GM12878 (cell line): ENCODE results near the gene PNPO. TPM values are rescaled to one million over a fixed set of nuclear protein-coding genes. Genes with fewer than 3 reads are reported as not detected.

Source experiments
- ATAC-seq: fragments of 200-7000 bp; cut with Tn5 transposase; 3 replicates; pipeline ENCODE4 v1.9.1; 2020; ENCODE audit warnings: mild to moderate bottlenecking, moderate library complexity
- BruUV-seq: library from RNA; stranded (reverse); fragments of 400-500 nt; replicated peaks from 2 replicates; lab custom pipeline; 2021; lab: Mats Ljungman, UMichigan
- CTCF ChIA-PET: fragments of 300-600 bp; sonication (Branson Sonifier 250); formaldehyde crosslinking; extraction: SDS; loops from one replicate; lab custom pipeline; 2021; ENCODE audit warnings: inconsistent platforms; lab: Yijun Ruan, JAX
- POLR2A ChIA-PET: fragments of 350-600 bp; formaldehyde crosslinking; extraction: SDS; loops from one replicate; lab custom pipeline; 2021; ENCODE audit warnings: inconsistent platforms; lab: Charles Lee
- RAD21 ChIA-PET: fragments of 300-600 bp; sonication (Branson Sonifier 250); formaldehyde crosslinking; loops from one replicate; lab custom pipeline; 2023; ENCODE audit warnings: antibody characterized with exemption; ENCODE audit not compliant: unreplicated experiment; lab: Charles Lee
- SMC1A ChIA-PET: fragments of 300-600 bp; sonication (Branson Sonifier 250); formaldehyde crosslinking; loops from one replicate; lab custom pipeline; 2023; ENCODE audit not compliant: unreplicated experiment, uncharacterized antibody; lab: Charles Lee
- DNase-seq: peaks from one replicate; pipeline ENCODE4 v3.0.0-alpha.2; 2011; ENCODE audit warnings: low read depth, low spot score
- FAIRE-seq: peaks from 3 replicates; lab custom pipeline; 2011; peaks lifted over from hg19 to GRCh38; lab: Jason Lieb, UNC
- H2AFZ ChIP-seq: 2 replicates; pipeline ENCODE4 v1.6.0; 2011; ENCODE audit warnings: low read depth, low read length, control low read depth; ENCODE audit not compliant: control insufficient read depth
- H3K27ac ChIP-seq: 2 replicates; pipeline ENCODE4 v1.5.1; 2011; ENCODE audit warnings: control low read depth; ENCODE audit not compliant: control insufficient read depth, insufficient read depth
- H3K27me3 ChIP-seq, 2 experiments: replicated peaks in 1 of 2; 2 replicates each; pipeline versions ENCODE4 v1.6.0 to v1.6.1; 2011; ENCODE audit warnings: low read length in 1 of 2; ENCODE audit not compliant: control insufficient read depth in 2 of 2, insufficient read depth in 2 of 2
- H3K36me3 ChIP-seq, 2 experiments: 2 replicates each; pipeline ENCODE4 v1.5.1; 2011; ENCODE audit warnings: low read length in 1 of 2; ENCODE audit not compliant: control insufficient read depth in 2 of 2, insufficient read depth in 2 of 2
- H3K4me1 ChIP-seq: 2 replicates; pipeline ENCODE4 v1.6.1; 2011; ENCODE audit warnings: mild to moderate bottlenecking, low read length, moderate library complexity, mixed read lengths; ENCODE audit not compliant: control insufficient read depth, insufficient read depth
- H3K4me2 ChIP-seq: 2 replicates; pipeline ENCODE4 v1.6.0; 2011; ENCODE audit warnings: control low read depth; ENCODE audit not compliant: control insufficient read depth, insufficient read depth
- H3K4me3 ChIP-seq: fragments of 200-600 bp; sonication (generic); 2 replicates; pipeline ENCODE4 v1.5.1; 2016
- H3K79me2 ChIP-seq: 2 replicates; pipeline ENCODE4 v1.6.0; 2011; ENCODE audit warnings: low read length; ENCODE audit not compliant: control insufficient read depth, insufficient read depth
- H3K9ac ChIP-seq: 2 replicates; pipeline ENCODE4 v1.8.0; 2011; ENCODE audit warnings: low read length, control low read depth, mixed read lengths; ENCODE audit not compliant: control insufficient read depth, insufficient read depth
- H3K9me3 ChIP-seq: replicated peaks from 3 replicates; pipeline ENCODE4 v1.5.1; 2011; ENCODE audit warnings: mild to moderate bottlenecking, low read length; ENCODE audit not compliant: control insufficient read depth, insufficient read depth
- H4K20me1 ChIP-seq: 2 replicates; pipeline ENCODE4 v1.6.0; 2011; ENCODE audit not compliant: control insufficient read depth, insufficient read depth
- CBX3 ChIP-seq: fragments of 200-600 bp; sonication (generic); IDR thresholded peaks from 2 replicates; pipeline ENCODE4 v1.6.1; 2016; ENCODE audit warnings: low read depth, borderline replicate concordance
- DPF2 ChIP-seq: fragments of 450-650 bp; IDR thresholded peaks from 2 replicates; pipeline ENCODE4 v1.6.1; 2017; ENCODE audit warnings: mild to moderate bottlenecking
- EZH2 ChIP-seq: IDR thresholded peaks from 2 replicates; pipeline ENCODE4 v1.6.1; 2012; ENCODE audit warnings: low read depth, mild to moderate bottlenecking, control low read depth, inconsistent platforms, low read length, borderline replicate concordance; ENCODE audit not compliant: control insufficient read depth
- FOXK2 ChIP-seq: fragments of 450-650 bp; IDR thresholded peaks from 2 replicates; pipeline ENCODE4 v1.6.1; 2017; ENCODE audit warnings: mild to moderate bottlenecking, moderate library complexity
- KAT2A ChIP-seq: conservative IDR thresholded peaks from 2 replicates; pipeline ENCODE4 v1.6.1; 2011; ENCODE audit warnings: low read depth, low read length; ENCODE audit not compliant: control insufficient read depth
- LARP7 ChIP-seq: fragments of 450-650 bp; IDR thresholded peaks from 2 replicates; pipeline ENCODE4 v1.6.1; 2017; ENCODE audit warnings: mild to moderate bottlenecking
- MEF2A ChIP-seq: IDR thresholded peaks from 2 replicates; pipeline ENCODE4 v1.6.1; 2011; ENCODE audit warnings: low read depth, mild to moderate bottlenecking, low read length, moderate library complexity; ENCODE audit not compliant: insufficient read depth
- NRF1 ChIP-seq: conservative IDR thresholded peaks from 2 replicates; pipeline ENCODE4 v1.6.1; 2011; ENCODE audit warnings: mild to moderate bottlenecking, low read depth, low read length, improper control_type of control experiment
- POLR2A ChIP-seq: IDR thresholded peaks from 2 replicates; pipeline ENCODE4 v1.6.1; 2011; ENCODE audit warnings: low read depth, mild to moderate bottlenecking, low read length
- RFX5 ChIP-seq: IDR thresholded peaks from 2 replicates; pipeline ENCODE4 v1.6.1; 2011; ENCODE audit warnings: low read depth, low read length, improper control_type of control experiment
- WGBS: methylation state at CpG from one replicate; pipeline ENCODE4 v1.1.6; 2016; ENCODE audit warnings: low lambda C conversion rate; ENCODE audit not compliant: insufficient replicate concordance, insufficient coverage; ENCODE audit errors: missing lambda C conversion rate; 5-methylcytosine and 5-hydroxymethylcytosine counted together
- in situ Hi-C: fragments of 300-500 bp; cut with MboI; formaldehyde crosslinking; loops from 9 replicates; pipeline ENCODE4 v1.14.3; 2018; ENCODE audit warnings: mixed read lengths
- intact Hi-C: fragments of 100-400 bp; cut with micrococcal nuclease; formaldehyde crosslinking; loops from one replicate; pipeline ENCODE4 v1.14.2; 2022; ENCODE audit not compliant: unreplicated experiment
- polyA plus RNA-seq, 11 experiments: library from polyadenylated mRNA; depleted of rRNA in 4 of 11; unstranded in 6 of 11; stranded (reverse) in 5 of 11; fragments of >200 nt; fragmentation: Nextera tagmentation in 4 of 11; fragmentation: Illumina TruSeq in 1 of 11; extraction: Ambion mirVana in 4 of 11; extraction: Trizol in 1 of 11; gene quantifications; 1 replicate in 1 of 11; 2 replicates in 10 of 11; pipeline versions ENCODE4 v1.2.1 to v1.2.3, GENCODE V29; 2011 to 2016; ENCODE audit warnings: inconsistent platforms in 2 of 11, missing spikeins in 2 of 11, low read depth in 1 of 11
- total RNA-seq, 4 experiments: library from RNA; depleted of rRNA in 3 of 4; stranded (reverse); fragments of >200 nt in 3 of 4; fragmentation: Illumina TruSeq in 1 of 4; extraction: Trizol in 1 of 4; gene quantifications; 2 replicates each; pipeline versions ENCODE4 v1.2.1 to v1.2.3, GENCODE V29; 2013 to 2021
- TF ChIP-seq, protein P1 (sequence below): fragments of 450-650 bp; IDR thresholded peaks from 2 replicates; pipeline ENCODE4 v1.6.1; 2017; ENCODE audit warnings: mild to moderate bottlenecking, moderate library complexity
- TF ChIP-seq, protein P2 (sequence below): IDR thresholded peaks from 2 replicates; pipeline ENCODE4 v1.6.1; 2011; ENCODE audit warnings: low read depth, mild to moderate bottlenecking, low read length, moderate library complexity, borderline replicate concordance; ENCODE audit errors: extremely low read depth
- TF ChIP-seq, protein P3 (sequence below): fragments of 450-650 bp; IDR thresholded peaks from 2 replicates; pipeline ENCODE4 v1.6.1; 2017; ENCODE audit warnings: low read depth, mild to moderate bottlenecking, moderate library complexity
- TF ChIP-seq, protein P4 (sequence below): IDR thresholded peaks from 2 replicates; pipeline ENCODE4 v1.6.1; 2012; ENCODE audit warnings: low read depth, low read length, improper control_type of control experiment

The PNPO gene
- total and polyA plus RNA-seq, 10 of the 15 experiments (the other 5 are each of a cell fraction or from before 2014, with no cell fraction given) = 13.9 to 52.6 (median 37.3) TPM

DNA sequence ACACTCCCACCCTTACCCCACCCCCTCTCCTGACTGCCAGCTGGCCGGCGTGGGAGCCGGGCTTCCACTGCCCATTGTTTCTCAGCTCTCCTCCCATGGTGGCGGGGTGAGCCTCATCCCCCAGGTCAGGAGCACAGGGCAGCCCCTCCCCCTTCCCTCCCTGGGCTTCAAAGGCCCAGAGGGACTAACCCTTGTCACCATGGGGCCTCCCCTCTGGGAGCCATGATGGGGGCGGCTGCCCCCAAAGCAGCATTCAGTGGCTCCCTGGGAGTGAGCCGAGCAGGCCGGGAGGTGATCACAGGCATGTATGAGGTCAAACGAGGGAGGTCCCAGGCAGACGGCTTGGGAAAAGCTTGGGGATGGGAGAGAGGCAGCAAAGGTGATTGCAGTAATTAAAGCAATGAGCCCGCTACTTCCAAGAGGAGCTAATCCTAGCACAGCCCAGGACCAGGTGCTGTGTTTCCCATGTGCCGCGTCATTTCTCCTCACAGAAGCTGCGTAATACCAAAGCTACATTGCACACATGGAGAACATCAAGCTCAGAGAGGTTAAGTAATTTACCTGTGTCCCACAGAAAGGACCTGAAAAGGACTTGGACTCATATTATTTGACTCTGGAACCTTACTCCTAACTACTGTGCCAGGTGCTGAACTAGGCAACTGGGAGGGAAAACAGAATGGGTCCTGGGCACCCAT is 54.0 kb downstream of the PNPO start (continued):
- TF ChIP-seq, protein P1, sequence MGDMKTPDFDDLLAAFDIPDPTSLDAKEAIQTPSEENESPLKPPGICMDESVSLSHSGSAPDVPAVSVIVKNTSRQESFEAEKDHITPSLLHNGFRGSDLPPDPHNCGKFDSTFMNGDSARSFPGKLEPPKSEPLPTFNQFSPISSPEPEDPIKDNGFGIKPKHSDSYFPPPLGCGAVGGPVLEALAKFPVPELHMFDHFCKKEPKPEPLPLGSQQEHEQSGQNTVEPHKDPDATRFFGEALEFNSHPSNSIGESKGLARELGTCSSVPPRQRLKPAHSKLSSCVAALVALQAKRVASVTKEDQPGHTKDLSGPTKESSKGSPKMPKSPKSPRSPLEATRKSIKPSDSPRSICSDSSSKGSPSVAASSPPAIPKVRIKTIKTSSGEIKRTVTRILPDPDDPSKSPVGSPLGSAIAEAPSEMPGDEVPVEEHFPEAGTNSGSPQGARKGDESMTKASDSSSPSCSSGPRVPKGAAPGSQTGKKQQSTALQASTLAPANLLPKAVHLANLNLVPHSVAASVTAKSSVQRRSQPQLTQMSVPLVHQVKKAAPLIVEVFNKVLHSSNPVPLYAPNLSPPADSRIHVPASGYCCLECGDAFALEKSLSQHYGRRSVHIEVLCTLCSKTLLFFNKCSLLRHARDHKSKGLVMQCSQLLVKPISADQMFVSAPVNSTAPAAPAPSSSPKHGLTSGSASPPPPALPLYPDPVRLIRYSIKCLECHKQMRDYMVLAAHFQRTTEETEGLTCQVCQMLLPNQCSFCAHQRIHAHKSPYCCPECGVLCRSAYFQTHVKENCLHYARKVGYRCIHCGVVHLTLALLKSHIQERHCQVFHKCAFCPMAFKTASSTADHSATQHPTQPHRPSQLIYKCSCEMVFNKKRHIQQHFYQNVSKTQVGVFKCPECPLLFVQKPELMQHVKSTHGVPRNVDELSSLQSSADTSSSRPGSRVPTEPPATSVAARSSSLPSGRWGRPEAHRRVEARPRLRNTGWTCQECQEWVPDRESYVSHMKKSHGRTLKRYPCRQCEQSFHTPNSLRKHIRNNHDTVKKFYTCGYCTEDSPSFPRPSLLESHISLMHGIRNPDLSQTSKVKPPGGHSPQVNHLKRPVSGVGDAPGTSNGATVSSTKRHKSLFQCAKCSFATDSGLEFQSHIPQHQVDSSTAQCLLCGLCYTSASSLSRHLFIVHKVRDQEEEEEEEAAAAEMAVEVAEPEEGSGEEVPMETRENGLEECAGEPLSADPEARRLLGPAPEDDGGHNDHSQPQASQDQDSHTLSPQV = no peak
- TF ChIP-seq LARP7 = no peak
- no peak for TF ChIP-seq NRF1
- TF ChIP-seq POLR2A = no peak
- no peak for TF ChIP-seq DPF2
- TF ChIP-seq, protein P2, sequence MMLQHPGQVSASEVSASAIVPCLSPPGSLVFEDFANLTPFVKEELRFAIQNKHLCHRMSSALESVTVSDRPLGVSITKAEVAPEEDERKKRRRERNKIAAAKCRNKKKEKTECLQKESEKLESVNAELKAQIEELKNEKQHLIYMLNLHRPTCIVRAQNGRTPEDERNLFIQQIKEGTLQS = no peak

DNA sequence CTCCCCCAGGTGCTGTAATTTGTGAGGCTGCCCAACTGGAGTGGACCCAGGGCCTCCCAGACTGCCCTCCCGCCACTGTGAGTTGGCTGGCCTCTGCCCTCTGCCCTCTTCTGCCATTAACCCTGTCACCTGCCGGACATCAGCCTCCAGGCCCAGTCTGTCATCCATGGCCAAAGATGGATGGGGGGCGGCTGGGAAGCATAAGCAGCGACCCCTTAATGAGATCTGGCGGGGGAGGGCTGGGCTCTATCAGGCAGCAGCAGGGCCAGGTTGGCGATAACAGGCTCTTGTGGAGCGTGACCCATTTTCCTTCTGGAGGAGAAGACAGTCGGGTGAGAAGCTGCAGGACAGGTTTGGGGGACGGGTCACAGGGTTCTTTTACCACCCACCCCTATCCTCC is 54.8 kb downstream of the PNPO start:
- 48% methylated on average over 9 of the region's 9 CpGs for WGBS
- H3K9ac ChIP-seq = no peak overlapping the region
- H3K36me3 ChIP-seq = no peaks in the 10 kb centered on the region
- SMC1A ChIA-PET = interaction anchor here (1.1 kb wide), 1 partner anchor 18 kb away, joined by 5 read pairs; no protein-coding TSS in a partner anchor
- no peaks in the 10 kb centered on the region for H3K27me3 ChIP-seq
- POLR2A ChIA-PET = interaction anchor here (1.4 kb wide), 1 partner anchor 16 kb away, joined by 3 read pairs; no protein-coding TSS in a partner anchor
- H3K4me2 ChIP-seq = no peak overlapping the region
- BruUV-seq = no TSS peak
- H3K79me2 ChIP-seq = no peaks in the 10 kb centered on the region
- H3K4me1 ChIP-seq = peaks cover under 1% of the 10 kb centered on the region; the same call in 1 of the 2 replicates
- no peaks in the 10 kb centered on the region for H3K9me3 ChIP-seq
- in situ Hi-C loops (no loop called here), intact Hi-C loops (no loop called here)
- no peak for ATAC-seq
- no peaks in the 10 kb centered on the region for H4K20me1 ChIP-seq
- no peak for FAIRE-seq
- RAD21 ChIA-PET = no interaction called here
- no peak overlapping the region for H2AFZ ChIP-seq
- no peak overlapping the region for H3K4me3 ChIP-seq
- H3K27ac ChIP-seq = no peak overlapping the region
- DNase-seq = no peak
- CTCF ChIA-PET = interaction anchor here (1.4 to 2.8 kb wide), 3 partner anchors 8 to 25 kb away, joined by 4 to 7 read pairs (median 4); partner anchors contain the start of gene CDK5RAP3
- TF ChIP-seq MEF2A (no peak), EZH2 (no peak), CBX3 (no peak), FOXK2 (no peak), RFX5 (no peak), KAT2A (no peak)
- TF ChIP-seq, protein P3, sequence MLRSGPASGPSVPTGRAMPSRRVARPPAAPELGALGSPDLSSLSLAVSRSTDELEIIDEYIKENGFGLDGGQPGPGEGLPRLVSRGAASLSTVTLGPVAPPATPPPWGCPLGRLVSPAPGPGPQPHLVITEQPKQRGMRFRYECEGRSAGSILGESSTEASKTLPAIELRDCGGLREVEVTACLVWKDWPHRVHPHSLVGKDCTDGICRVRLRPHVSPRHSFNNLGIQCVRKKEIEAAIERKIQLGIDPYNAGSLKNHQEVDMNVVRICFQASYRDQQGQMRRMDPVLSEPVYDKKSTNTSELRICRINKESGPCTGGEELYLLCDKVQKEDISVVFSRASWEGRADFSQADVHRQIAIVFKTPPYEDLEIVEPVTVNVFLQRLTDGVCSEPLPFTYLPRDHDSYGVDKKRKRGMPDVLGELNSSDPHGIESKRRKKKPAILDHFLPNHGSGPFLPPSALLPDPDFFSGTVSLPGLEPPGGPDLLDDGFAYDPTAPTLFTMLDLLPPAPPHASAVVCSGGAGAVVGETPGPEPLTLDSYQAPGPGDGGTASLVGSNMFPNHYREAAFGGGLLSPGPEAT = no peak
- TF ChIP-seq, protein P4, sequence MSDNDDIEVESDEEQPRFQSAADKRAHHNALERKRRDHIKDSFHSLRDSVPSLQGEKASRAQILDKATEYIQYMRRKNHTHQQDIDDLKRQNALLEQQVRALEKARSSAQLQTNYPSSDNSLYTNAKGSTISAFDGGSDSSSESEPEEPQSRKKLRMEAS = no peak
